GM23248 (cell line): ENCODE measurements around the gene F5.

ENCODE experiments used
- EZH2 ChIP-seq: fragments of 200-600 bp; sonication (generic); IDR thresholded peaks from 2 replicates; pipeline ENCODE4 v1.6.1; 2018; ENCODE audit warnings: antibody characterized with exemption, mild to moderate bottlenecking; ENCODE audit not compliant: insufficient read depth, poor library complexity, severe bottlenecking
- EZH2phosphoT487 ChIP-seq: fragments of 200-600 bp; sonication (generic); IDR thresholded peaks from 2 replicates; pipeline ENCODE4 v1.6.1; 2018; ENCODE audit warnings: antibody characterized with exemption, moderate library complexity, mild to moderate bottlenecking, low read depth; ENCODE audit not compliant: insufficient read depth

- TF ChIP-seq EZH2 (no peak), EZH2phosphoT487 (no peak)
Observed at GRCh38 chr1:169495046-169495775, 91.1 kb downstream of the F5 start.
